ENCODE data around the gene PFKFB3.
"Not testable (repeated sequence)": the region's sequence is repeated elsewhere in the genome, so short reads cannot be mapped to it uniquely, and the experiment has no call there.

The PFKFB3 gene

DNA sequence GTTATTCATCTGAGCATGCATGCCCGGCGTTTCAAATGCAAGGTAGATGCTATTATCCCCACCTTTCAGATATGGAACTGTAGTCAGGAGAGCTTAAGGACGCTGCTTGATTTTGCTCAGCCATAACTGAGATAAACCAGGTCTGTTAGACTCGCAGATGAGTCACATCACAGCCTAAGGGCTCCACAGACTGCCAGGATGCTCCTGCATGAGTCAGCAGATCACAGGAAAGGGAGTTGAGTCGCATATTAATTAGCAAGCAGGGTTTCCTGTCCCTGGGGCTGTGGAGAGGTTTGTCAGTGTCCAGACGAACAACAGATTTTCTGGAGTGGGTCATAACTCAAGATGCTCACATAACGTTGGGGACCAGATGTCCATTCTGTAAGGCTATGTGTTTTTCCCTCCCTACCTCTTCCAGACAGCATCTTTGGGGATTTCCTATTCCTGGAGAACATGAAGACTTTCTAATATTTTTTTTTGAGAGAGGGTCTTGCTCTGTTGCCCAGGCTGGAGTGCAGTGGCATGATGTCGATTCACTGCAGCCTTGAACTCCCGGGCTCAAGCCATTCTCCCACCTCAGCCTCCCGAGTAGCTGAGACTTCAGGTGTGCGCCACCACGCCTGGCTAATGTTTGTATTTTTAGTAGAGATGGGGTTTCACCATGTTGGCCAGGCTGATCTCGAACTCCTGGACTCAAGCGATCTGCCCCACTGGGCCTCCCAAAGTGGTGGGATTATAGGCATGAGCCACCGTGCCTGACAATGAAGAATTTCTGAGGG is 36.7 kb downstream of the PFKFB3 start:
- DNase-seq: peak; percentile 0

- DNase-seq: no peak
Measured at GRCh38 chr10:6240254-6240653, 37.5 kb downstream of the PFKFB3 start.

DNA sequence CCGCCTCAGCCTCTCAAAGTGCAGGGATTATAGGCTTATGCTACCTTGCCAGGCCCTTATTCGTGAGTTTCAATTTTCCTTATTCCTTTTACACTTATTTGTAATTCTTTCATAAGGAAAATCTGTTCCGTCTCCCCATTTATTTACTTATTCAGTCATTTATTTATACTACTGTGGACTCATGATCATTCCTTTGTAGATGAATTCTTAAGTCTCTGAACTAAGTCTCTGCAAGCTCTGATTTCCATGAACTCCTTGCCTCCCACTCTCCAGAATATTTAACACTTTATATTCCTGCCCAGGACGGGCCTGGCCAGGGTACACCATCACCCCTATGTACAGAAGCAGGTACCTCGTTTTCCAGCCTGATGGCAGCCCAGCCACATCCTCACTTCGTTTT is 39.4 kb downstream of the PFKFB3 start:
- DNase-seq: no peak

DNA sequence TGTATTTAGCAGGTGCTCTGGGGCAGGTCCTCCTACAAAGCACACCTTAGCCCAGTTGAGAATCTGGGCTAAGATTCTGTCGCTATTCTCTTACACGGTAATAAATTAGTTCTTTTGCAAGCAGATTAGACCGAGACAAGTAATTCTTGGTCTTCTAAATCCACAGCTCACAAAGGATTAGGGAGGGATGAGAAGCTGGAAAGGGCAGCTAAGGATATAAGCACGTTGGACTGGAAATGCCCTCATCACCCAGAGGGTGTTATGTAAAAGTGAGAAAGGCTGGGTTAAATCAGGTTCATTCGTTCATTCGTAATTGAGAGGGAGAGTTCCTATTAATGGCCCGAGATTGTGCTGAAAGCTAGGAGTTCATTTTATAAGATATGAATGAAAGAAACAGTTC is 41.8 kb downstream of the PFKFB3 start:
- no peak for DNase-seq

GRCh38 chr10:6247041-6247712 is 44.4 kb downstream of the PFKFB3 start:
- no peak for DNase-seq

- not testable (repeated sequence) for DNase-seq
Measured at GRCh38 chr10:6248908-6249307, 46.2 kb downstream of the PFKFB3 start.

GRCh38 chr10:6249698-6250097 is 47.0 kb downstream of the PFKFB3 start:
- DNase-seq: no peak

GRCh38 chr10:6250745-6251144 is 48.0 kb downstream of the PFKFB3 start:
- no peak for DNase-seq

DNA sequence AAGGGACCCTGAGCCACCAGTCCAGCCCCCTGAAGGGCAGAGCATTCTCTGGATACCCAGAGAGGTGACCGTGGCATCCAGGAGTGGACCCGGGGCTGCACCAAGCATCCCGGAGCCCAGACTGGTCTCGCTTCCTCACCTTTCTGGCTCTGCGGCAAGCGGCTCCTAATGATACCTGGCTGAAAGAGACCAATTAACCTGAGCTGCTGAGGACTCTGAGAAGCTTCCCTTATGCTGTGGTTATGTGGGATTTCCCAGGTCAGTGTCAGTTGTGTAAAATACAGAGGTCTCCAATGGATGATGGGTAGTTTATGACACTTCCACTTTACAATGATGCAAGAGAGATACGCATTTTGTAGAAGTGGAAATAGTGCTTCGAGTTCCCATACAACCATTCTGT is 51.5 kb downstream of the PFKFB3 start:
- no peak for DNase-seq

DNA sequence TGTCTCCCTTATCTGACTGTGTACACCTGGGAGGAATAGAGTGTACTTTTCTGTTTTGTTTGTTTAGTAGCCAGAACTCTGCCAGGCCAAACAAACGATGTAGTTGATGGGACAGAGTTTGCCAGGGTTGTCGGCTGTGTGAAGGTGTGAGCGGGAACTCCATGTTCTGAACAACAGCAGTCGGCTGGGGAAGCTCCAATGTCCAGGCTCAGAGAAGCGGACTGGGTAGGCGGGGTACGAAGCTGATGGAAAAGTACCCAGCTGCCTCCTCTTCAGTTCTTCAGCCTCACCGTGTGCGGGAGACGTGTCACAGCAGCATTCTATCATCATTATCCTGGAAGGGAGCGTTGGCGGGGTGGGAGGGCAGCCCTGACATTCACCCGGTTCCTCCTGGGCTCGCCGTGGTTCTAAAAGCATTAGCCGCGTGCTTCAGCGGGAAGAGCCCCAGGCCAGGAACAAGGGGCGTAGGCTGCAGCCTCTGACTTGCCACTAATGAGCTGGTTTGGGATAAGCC is 52.9 kb downstream of the PFKFB3 start:
- DNase-seq: no peak

GRCh38 chr10:6256439-6256838 is 53.7 kb downstream of the PFKFB3 start:
- no peak for DNase-seq

DNA sequence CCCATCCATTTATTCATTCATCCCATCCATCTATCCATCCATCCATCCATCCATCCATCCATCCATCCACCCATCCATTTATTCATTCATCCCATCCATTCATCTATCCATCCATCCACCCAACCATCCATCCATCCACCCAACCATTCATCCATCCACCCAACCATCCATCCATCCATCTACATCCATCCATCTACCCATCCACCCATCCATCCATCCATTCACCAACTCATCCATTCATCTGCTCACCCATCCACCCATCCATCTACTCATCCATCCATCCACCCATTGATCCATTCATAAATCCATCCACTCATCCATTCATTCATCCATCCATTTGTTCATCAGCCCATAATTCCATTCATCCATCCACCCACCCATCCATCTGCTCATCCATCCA is 56.4 kb downstream of the PFKFB3 start:
- no peak for DNase-seq

DNA sequence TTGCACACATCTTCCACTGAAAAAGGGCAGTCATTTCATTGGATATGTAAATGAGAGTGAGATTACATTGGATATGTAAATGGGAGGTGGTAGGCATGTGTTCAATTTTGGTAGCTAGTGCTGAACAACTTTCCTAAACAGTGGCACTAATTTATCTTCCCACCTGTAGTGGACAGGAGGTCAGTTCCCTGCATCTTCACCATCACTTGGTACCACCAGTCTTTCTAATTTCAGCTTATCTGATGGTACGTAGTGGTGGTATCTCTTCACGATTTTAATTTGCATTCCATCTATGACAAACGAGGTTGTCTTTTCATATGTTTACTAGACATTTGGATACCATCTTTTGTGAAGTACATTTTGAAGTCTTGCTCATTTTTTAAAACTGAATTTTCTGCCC is 58.1 kb downstream of the PFKFB3 start:
- no peak for DNase-seq

DNA sequence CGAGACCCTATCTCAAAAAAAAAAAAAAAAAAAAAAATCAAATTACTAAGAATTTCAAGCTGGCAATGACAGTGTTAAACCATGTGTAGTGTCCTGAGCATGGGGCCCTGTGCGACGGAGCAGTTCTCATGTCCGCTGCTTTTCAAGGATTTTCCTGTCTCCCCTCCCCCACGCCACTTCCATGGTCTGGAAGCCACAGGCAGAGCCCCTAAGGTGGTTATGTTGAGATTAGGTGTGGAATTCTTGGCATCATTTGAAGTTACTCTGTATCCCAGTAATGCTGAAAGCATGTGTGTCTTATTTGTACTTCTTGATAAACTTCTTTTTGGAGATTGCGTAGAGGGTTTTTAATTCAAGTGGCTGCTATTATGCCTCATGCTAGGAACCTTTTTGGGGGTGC is 65.2 kb downstream of the PFKFB3 start:
- no peak for DNase-seq

DNA sequence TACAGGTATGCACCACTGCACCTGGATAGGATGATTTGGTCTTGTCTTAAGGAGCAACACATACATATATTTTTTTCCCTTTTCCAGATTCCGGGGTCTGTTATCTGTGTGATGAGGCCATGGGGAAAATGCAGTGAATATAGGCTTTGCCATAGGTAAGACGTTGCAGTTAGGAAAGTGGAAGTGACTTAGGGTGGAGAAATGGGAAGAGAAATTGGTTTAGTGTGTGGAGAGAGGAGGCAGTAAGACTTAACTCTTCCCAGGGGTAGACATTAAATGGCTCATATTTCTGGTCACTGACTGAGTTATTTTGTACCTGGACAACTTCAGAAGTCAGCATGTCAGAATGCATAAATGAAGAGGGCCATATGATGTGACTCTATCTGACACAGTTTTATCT is 66.7 kb downstream of the PFKFB3 start:
- DNase-seq: no peak

GRCh38 chr10:6269953-6270867 is 67.5 kb downstream of the PFKFB3 start:
- no peak for DNase-seq

- no peak for DNase-seq
Measured at GRCh38 chr10:6270951-6271350, 68.2 kb downstream of the PFKFB3 start.

GRCh38 chr10:6271663-6272062 is 68.9 kb downstream of the PFKFB3 start:
- DNase-seq: no peak

DNA sequence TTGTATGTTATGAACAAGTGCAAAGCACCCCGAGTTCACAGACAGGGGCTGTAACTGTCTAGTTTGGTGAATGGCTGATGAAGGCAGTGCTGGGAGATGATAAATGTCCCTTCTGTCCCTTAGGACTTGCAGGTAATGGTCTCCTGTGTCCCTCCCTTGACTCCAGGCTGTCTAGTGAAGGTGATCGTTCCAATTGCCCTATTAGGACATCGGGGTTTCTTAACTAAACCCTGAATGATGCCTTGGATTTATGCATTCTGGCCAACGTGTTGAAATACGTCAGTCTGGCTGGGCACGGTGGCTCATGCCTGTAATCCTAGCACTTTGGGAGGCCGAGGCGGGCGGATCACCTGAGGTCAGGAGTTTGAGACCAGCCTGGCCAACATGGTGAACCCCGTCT is 69.4 kb downstream of the PFKFB3 start:
- DNase-seq: no peak

DNA sequence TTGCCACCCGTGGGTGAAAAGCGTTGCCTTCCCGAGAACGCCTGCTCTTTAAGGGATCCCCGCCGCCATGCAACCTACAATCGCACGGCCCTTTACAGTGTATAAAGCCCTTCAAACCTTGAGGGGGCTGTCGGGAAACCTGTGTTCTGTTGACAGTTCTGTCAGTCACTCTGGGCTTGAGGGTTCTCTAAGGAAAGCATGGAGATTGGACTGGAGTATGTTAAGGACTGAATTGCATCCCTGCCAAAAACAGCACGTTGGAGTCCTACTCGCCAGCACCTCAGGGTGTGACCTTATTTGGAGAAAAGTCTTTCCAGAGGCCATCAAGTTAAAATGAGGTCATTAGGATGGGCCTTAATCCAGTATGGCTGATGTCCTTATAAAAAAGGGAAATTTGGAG is 70.6 kb downstream of the PFKFB3 start:
- no peak for DNase-seq

- DNase-seq: no peak
Measured at GRCh38 chr10:6274040-6274439, 71.3 kb downstream of the PFKFB3 start.

GRCh38 chr10:6274484-6274883 is 71.8 kb downstream of the PFKFB3 start:
- no peak for DNase-seq

Data from NCI-H345 (cell line).